ENCODE measurements around the gene GPRIN2.

- TF ChIP-seq CTCF (IDR thresholded peaks at IDR 0.05) (no peak), EP300 (IDR thresholded peaks at IDR 0.05) (no peak), POLR2AphosphoS5 (IDR thresholded peaks at IDR 0.05) (no peak), POLR2A (IDR thresholded peaks at IDR 0.05) (no peak)
Observed at GRCh38 chr10:46552526-46553237, 3.8 kb downstream of the GPRIN2 start.

Measured in gastroesophageal sphincter (tissue), 3 donors.